Nephron progenitor cell (in vitro differentiated cells): ENCODE data around the gene RFX2.

Experiments
- DNase-seq: peaks from one replicate; pipeline ENCODE4 v3.0.0; 2021
- H3K27ac Mint-ChIP-seq: 2 replicates; pipeline ENCODE4 v1.8.0; 2021; ENCODE audit warnings: mild to moderate bottlenecking, moderate library complexity, mixed read lengths
- H3K27me3 Mint-ChIP-seq: 2 replicates; pipeline ENCODE4 v1.8.0; 2021; ENCODE audit warnings: mild to moderate bottlenecking, low read depth, mixed read lengths; ENCODE audit not compliant: poor library complexity
- H3K36me3 Mint-ChIP-seq: 2 replicates; pipeline ENCODE4 v1.8.0; 2021; ENCODE audit warnings: low read depth, mixed read lengths
- H3K4me1 Mint-ChIP-seq: 2 replicates; pipeline ENCODE4 v1.8.0; 2021; ENCODE audit warnings: mixed read lengths
- H3K4me3 Mint-ChIP-seq: 2 replicates; pipeline ENCODE4 v1.8.0; 2021; ENCODE audit warnings: mild to moderate bottlenecking, moderate library complexity, mixed read lengths
- H3K9me3 Mint-ChIP-seq: 2 replicates; pipeline ENCODE4 v1.8.0; 2021; ENCODE audit warnings: mild to moderate bottlenecking, moderate library complexity, mixed read lengths
- CTCF ChIP-seq: fragments of 200-600 bp; sonication (generic); IDR thresholded peaks from 2 replicates; pipeline ENCODE4 v1.5.0; 2021; ENCODE audit warnings: antibody characterized with exemption

Gene RFX2

GRCh38 chr19:5953680-5954213 is 156.6 kb downstream of the RFX2 start:
- Mint-ChIP-seq H3K9me3 (no peaks in the 10 kb centered on the region), H3K4me3 (peak overlapping the region; percentile 59), H3K4me1 (peaks cover 99% of the 10 kb centered on the region), H3K27ac (peak overlapping the region; percentile 98), H3K27me3 (no peaks in the 10 kb centered on the region), H3K36me3 (no peaks in the 10 kb centered on the region)
- TF ChIP-seq CTCF: no peak
- no peak for DNase-seq

GRCh38 chr19:5953030-5953589 is 157.2 kb downstream of the RFX2 start:
- no peak for TF ChIP-seq CTCF
- Mint-ChIP-seq H3K4me1 (peaks cover 100% of the 10 kb centered on the region), H3K27me3 (no peaks in the 10 kb centered on the region), H3K27ac (peak overlapping the region; percentile 98), H3K36me3 (no peaks in the 10 kb centered on the region), H3K4me3 (peak overlapping the region; percentile 24), H3K9me3 (no peaks in the 10 kb centered on the region)
- no peak for DNase-seq

GRCh38 chr19:5952193-5953029 is 157.9 kb downstream of the RFX2 start:
- Mint-ChIP-seq H3K9me3 (no peaks in the 10 kb centered on the region), H3K27ac (peak overlapping the region; percentile 93), H3K36me3 (peaks cover 5% of the 10 kb centered on the region), H3K4me1 (peaks cover 100% of the 10 kb centered on the region), H3K4me3 (peak overlapping the region; percentile 24), H3K27me3 (no peaks in the 10 kb centered on the region)
- TF ChIP-seq CTCF: no peak
- DNase-seq: no peak

GRCh38 chr19:5951338-5951861 is 158.9 kb downstream of the RFX2 start:
- peak overlapping the region; percentile 99 for H3K27ac Mint-ChIP-seq
- peak overlapping the region; percentile 70 for H3K4me3 Mint-ChIP-seq

GRCh38 chr19:5950741-5951140 is 159.6 kb downstream of the RFX2 start:
- H3K36me3 Mint-ChIP-seq: peaks cover 11% of the 10 kb centered on the region
- no peaks in the 10 kb centered on the region for H3K27me3 Mint-ChIP-seq
- H3K4me3 Mint-ChIP-seq: peak overlapping the region; percentile 70
- no peaks in the 10 kb centered on the region for H3K9me3 Mint-ChIP-seq
- TF ChIP-seq CTCF: no peak
- peaks cover 96% of the 10 kb centered on the region for H3K4me1 Mint-ChIP-seq
- H3K27ac Mint-ChIP-seq: peak overlapping the region; percentile 99
- no peak for DNase-seq

More at GRCh38 chr19:5951338-5951861, 158.9 kb downstream of the RFX2 start:
- no peak for DNase-seq
- no peaks in the 10 kb centered on the region for H3K9me3 Mint-ChIP-seq
- no peak for TF ChIP-seq CTCF
- H3K36me3 Mint-ChIP-seq: peaks cover 7% of the 10 kb centered on the region
- H3K4me1 Mint-ChIP-seq: peaks cover 96% of the 10 kb centered on the region
- no peaks in the 10 kb centered on the region for H3K27me3 Mint-ChIP-seq
